HepG2 (cell line): ENCODE data around the gene MFSD12. TPM values are rescaled to one million over a fixed set of nuclear protein-coding genes. Genes with fewer than 3 reads are reported as not detected.

Experiments used
- ATAD3A ChIP-seq: sonication (generic); formaldehyde crosslinking; IDR thresholded peaks from 2 replicates; pipeline ENCODE4 v1.4.0; 2020; ENCODE audit warnings: missing genetic modification reagents
- CENPX ChIP-seq: sonication (generic); formaldehyde crosslinking; IDR thresholded peaks from 2 replicates; pipeline ENCODE4 v1.9.0; 2021; ENCODE audit warnings: mild to moderate bottlenecking, missing genetic modification reagents, moderate library complexity
- JDP2 ChIP-seq: sonication (generic); formaldehyde crosslinking; IDR thresholded peaks from 2 replicates; pipeline ENCODE4 v1.8.1; 2022; ENCODE audit warnings: missing genetic modification reagents, borderline replicate concordance
- JUN ChIP-seq: sonication (generic); formaldehyde crosslinking; IDR thresholded peaks from 2 replicates; pipeline ENCODE4 v1.4.0; 2020; ENCODE audit warnings: mild to moderate bottlenecking, missing genetic modification reagents
- JUND ChIP-seq: sonication (generic); formaldehyde crosslinking; IDR thresholded peaks from 2 replicates; pipeline ENCODE4 v1.8.0; 2022; ENCODE audit warnings: mild to moderate bottlenecking, missing genetic modification reagents
- KMT2B ChIP-seq: IDR thresholded peaks from 2 replicates; pipeline ENCODE4 v1.6.1; 2016; ENCODE audit warnings: missing genetic modification reagents, missing compliant biosample characterization
- POLR2A ChIP-seq, 2 experiments: IDR thresholded peaks; 2 replicates each; pipeline ENCODE4 v1.6.1; 2011; ENCODE audit warnings: low read depth in 2 of 2, low read length in 2 of 2, mild to moderate bottlenecking in 1 of 2, moderate library complexity in 1 of 2; ENCODE audit not compliant: insufficient read depth in 1 of 2
- PTBP1 ChIP-seq: fragments of 200-400 bp; formaldehyde crosslinking; IDR thresholded peaks from 2 replicates; pipeline ENCODE4 v1.6.1; 2018; ENCODE audit warnings: low read length, low read depth; ENCODE audit not compliant: poor library complexity, severe bottlenecking
- RBFOX2 ChIP-seq: fragments of 200-400 bp; formaldehyde crosslinking; IDR thresholded peaks from 2 replicates; pipeline ENCODE4 v1.6.1; 2017; ENCODE audit warnings: low read depth, mild to moderate bottlenecking, low read length
- ZFP37 ChIP-seq: sonication (generic); formaldehyde crosslinking; IDR thresholded peaks from 2 replicates; pipeline ENCODE4 v1.4.0; 2020; ENCODE audit warnings: missing genetic modification reagents, borderline replicate concordance
- ZFP90 ChIP-seq: sonication (generic); formaldehyde crosslinking; IDR thresholded peaks from 2 replicates; pipeline ENCODE4 v1.8.0; 2022; ENCODE audit warnings: missing genetic modification reagents, mild to moderate bottlenecking, inconsistent platforms, borderline replicate concordance
- ZKSCAN8 ChIP-seq: IDR thresholded peaks from 2 replicates; pipeline ENCODE4 v1.6.1; 2016; ENCODE audit warnings: borderline replicate concordance, missing genetic modification reagents, missing compliant biosample characterization
- ZNF282 ChIP-seq: fragments of 450-650 bp; IDR thresholded peaks from 2 replicates; pipeline ENCODE4 v1.6.1; 2018; ENCODE audit not compliant: partially characterized antibody
- ZNF747 ChIP-seq: sonication (generic); formaldehyde crosslinking; IDR thresholded peaks from 2 replicates; pipeline ENCODE4 v1.8.1; 2023; ENCODE audit warnings: missing genetic modification reagents, mild to moderate bottlenecking, borderline replicate concordance
- polyA plus RNA-seq, 8 experiments: library from polyadenylated mRNA; depleted of rRNA in 3 of 8; stranded (reverse) in 7 of 8; unstranded in 1 of 8; fragments of >200 nt; fragmentation: Illumina TruSeq in 4 of 8; extraction: Trizol in 4 of 8; gene quantifications; 2 replicates each; pipeline versions ENCODE4 v1.2.1 to v1.2.3, GENCODE V29; 2011 to 2016; ENCODE audit warnings: low read depth in 4 of 8, missing spikeins in 1 of 8, mixed read lengths in 1 of 8; ENCODE audit not compliant: insufficient read depth in 1 of 8
- total RNA-seq, 5 experiments: library from RNA; depleted of rRNA; stranded (reverse); fragments of >200 nt; fragmentation: Illumina TruSeq; extraction: Trizol; gene quantifications; 2 replicates each; pipeline ENCODE4 v1.2.3, GENCODE V29; 2016; ENCODE audit warnings: low read depth in 1 of 5
- TF ChIP-seq, protein P1 (sequence below): sonication (generic); formaldehyde crosslinking; IDR thresholded peaks from 2 replicates; pipeline ENCODE4 v1.4.0; 2020; ENCODE audit warnings: missing genetic modification reagents
- TF ChIP-seq, protein P2 (sequence below): sonication (generic); formaldehyde crosslinking; IDR thresholded peaks from 2 replicates; pipeline ENCODE4 v1.4.0; 2020; ENCODE audit warnings: missing genetic modification reagents, borderline replicate concordance
- TF ChIP-seq, protein P3 (sequence below): sonication (generic); formaldehyde crosslinking; IDR thresholded peaks from 2 replicates; pipeline ENCODE4 v1.4.0; 2020; ENCODE audit warnings: missing genetic modification reagents
- TF ChIP-seq, protein P4 (sequence below): sonication (generic); formaldehyde crosslinking; conservative IDR thresholded peaks from 2 replicates; pipeline ENCODE4 v1.8.0; 2022; ENCODE audit warnings: missing genetic modification reagents

MFSD12 gene
- total and polyA plus RNA-seq, 2 of the 13 experiments (the other 11 are each of a cell fraction or from before 2014, with no cell fraction given), result 27.2 to 29.1 TPM

DNA sequence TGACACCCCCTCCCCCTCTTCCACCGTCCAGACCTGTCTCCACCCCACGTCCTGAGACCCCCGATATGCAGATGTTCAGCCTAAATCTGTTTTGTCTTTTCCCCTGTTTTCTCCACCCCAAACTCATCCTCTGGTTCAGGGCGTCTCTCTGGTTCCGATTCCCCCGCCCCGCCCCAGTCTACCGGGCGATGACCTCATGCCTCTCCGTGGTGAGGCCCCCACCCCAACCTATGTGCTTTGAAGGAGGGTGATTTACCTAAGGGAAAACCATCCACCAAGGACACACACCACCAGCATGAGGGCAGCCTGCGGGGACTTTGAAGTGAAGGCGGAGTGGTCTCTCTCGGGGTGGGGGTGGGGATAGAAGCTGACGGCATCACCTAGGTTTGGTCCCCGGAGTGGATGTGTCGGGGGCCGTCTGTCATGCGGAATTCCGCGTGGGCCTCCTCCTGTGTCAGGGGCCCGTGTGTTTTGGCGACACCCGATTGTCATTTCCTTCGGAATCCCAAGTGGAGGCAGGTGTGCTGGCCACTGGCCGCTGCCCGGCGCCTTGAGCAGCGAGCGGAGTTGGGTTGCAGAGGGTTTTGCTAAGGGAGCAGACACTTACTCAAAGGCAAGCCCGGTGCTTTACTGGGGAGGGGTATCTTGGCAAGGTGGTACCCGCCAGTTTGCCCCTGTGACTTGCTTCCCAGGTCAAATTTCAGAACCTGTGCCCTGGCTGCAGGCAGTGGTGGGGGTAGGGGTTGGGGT lies 49.8 kb downstream of the MFSD12 start (continued):
- 0 out of 2 replicates have a peak, but pooled peaks have one; percentile 17 for TF ChIP-seq ZFP90 (CRISPR knock-in tag)
- TF ChIP-seq ATAD3A (CRISPR knock-in tag), result no peak
- TF ChIP-seq CENPX (CRISPR knock-in tag), result no peak
- TF ChIP-seq ZNF747 (CRISPR knock-in tag), result no peak
- TF ChIP-seq ZKSCAN8 (CRISPR knock-in tag), result no peak
- TF ChIP-seq, protein P1, sequence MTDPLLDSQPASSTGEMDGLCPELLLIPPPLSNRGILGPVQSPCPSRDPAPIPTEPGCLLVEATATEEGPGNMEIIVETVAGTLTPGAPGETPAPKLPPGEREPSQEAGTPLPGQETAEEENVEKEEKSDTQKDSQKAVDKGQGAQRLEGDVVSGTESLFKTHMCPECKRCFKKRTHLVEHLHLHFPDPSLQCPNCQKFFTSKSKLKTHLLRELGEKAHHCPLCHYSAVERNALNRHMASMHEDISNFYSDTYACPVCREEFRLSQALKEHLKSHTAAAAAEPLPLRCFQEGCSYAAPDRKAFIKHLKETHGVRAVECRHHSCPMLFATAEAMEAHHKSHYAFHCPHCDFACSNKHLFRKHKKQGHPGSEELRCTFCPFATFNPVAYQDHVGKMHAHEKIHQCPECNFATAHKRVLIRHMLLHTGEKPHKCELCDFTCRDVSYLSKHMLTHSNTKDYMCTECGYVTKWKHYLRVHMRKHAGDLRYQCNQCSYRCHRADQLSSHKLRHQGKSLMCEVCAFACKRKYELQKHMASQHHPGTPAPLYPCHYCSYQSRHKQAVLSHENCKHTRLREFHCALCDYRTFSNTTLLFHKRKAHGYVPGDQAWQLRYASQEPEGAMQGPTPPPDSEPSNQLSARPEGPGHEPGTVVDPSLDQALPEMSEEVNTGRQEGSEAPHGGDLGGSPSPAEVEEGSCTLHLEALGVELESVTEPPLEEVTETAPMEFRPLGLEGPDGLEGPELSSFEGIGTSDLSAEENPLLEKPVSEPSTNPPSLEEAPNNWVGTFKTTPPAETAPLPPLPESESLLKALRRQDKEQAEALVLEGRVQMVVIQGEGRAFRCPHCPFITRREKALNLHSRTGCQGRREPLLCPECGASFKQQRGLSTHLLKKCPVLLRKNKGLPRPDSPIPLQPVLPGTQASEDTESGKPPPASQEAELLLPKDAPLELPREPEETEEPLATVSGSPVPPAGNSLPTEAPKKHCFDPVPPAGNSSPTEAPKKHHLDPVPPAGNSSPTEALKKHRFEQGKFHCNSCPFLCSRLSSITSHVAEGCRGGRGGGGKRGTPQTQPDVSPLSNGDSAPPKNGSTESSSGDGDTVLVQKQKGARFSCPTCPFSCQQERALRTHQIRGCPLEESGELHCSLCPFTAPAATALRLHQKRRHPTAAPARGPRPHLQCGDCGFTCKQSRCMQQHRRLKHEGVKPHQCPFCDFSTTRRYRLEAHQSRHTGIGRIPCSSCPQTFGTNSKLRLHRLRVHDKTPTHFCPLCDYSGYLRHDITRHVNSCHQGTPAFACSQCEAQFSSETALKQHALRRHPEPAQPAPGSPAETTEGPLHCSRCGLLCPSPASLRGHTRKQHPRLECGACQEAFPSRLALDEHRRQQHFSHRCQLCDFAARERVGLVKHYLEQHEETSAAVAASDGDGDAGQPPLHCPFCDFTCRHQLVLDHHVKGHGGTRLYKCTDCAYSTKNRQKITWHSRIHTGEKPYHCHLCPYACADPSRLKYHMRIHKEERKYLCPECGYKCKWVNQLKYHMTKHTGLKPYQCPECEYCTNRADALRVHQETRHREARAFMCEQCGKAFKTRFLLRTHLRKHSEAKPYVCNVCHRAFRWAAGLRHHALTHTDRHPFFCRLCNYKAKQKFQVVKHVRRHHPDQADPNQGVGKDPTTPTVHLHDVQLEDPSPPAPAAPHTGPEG (CRISPR knock-in tag), result no peak
- peak; percentile 82 for TF ChIP-seq JUN (CRISPR knock-in tag)
- TF ChIP-seq, protein P2, sequence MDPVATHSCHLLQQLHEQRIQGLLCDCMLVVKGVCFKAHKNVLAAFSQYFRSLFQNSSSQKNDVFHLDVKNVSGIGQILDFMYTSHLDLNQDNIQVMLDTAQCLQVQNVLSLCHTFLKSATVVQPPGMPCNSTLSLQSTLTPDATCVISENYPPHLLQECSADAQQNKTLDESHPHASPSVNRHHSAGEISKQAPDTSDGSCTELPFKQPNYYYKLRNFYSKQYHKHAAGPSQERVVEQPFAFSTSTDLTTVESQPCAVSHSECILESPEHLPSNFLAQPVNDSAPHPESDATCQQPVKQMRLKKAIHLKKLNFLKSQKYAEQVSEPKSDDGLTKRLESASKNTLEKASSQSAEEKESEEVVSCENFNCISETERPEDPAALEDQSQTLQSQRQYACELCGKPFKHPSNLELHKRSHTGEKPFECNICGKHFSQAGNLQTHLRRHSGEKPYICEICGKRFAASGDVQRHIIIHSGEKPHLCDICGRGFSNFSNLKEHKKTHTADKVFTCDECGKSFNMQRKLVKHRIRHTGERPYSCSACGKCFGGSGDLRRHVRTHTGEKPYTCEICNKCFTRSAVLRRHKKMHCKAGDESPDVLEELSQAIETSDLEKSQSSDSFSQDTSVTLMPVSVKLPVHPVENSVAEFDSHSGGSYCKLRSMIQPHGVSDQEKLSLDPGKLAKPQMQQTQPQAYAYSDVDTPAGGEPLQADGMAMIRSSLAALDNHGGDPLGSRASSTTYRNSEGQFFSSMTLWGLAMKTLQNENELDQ (CRISPR knock-in tag), result no peak
- no peak for TF ChIP-seq JDP2
- no peak for TF ChIP-seq RBFOX2
- TF ChIP-seq KMT2B (CRISPR knock-in tag), result no peak
- TF ChIP-seq JUND (CRISPR knock-in tag), result peak; percentile 81
- TF ChIP-seq, protein P3, sequence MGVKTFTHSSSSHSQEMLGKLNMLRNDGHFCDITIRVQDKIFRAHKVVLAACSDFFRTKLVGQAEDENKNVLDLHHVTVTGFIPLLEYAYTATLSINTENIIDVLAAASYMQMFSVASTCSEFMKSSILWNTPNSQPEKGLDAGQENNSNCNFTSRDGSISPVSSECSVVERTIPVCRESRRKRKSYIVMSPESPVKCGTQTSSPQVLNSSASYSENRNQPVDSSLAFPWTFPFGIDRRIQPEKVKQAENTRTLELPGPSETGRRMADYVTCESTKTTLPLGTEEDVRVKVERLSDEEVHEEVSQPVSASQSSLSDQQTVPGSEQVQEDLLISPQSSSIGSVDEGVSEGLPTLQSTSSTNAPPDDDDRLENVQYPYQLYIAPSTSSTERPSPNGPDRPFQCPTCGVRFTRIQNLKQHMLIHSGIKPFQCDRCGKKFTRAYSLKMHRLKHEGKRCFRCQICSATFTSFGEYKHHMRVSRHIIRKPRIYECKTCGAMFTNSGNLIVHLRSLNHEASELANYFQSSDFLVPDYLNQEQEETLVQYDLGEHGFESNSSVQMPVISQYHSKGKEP, result no peak
- no peak for TF ChIP-seq ZFP37
- TF ChIP-seq ZNF282, result no peak
- 0 out of 4 replicates have a peak, but pooled peaks of 1 of the 2 experiments have one; percentile 25 for TF ChIP-seq POLR2A (IDR thresholded peaks at IDR 0.05; ENCODE audit: insufficient read depth in 1 of 2, low read depth in 2 of 2, low read length in 2 of 2)
- TF ChIP-seq PTBP1, result no peak
- TF ChIP-seq, protein P4, sequence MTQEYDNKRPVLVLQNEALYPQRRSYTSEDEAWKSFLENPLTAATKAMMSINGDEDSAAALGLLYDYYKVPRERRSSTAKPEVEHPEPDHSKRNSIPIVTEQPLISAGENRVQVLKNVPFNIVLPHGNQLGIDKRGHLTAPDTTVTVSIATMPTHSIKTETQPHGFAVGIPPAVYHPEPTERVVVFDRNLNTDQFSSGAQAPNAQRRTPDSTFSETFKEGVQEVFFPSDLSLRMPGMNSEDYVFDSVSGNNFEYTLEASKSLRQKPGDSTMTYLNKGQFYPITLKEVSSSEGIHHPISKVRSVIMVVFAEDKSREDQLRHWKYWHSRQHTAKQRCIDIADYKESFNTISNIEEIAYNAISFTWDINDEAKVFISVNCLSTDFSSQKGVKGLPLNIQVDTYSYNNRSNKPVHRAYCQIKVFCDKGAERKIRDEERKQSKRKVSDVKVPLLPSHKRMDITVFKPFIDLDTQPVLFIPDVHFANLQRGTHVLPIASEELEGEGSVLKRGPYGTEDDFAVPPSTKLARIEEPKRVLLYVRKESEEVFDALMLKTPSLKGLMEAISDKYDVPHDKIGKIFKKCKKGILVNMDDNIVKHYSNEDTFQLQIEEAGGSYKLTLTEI, result no peak
